GM12878 (cell line): ENCODE measurements around the gene LRRC45. TPM values are rescaled to one million over a fixed set of nuclear protein-coding genes. Genes with fewer than 3 reads are reported as not detected.

Experiments
- ATAC-seq: fragments of 200-7000 bp; cut with Tn5 transposase; 3 replicates; pipeline ENCODE4 v1.9.1; 2020; ENCODE audit warnings: mild to moderate bottlenecking, moderate library complexity
- BruUV-seq: library from RNA; stranded (reverse); fragments of 400-500 nt; replicated peaks from 2 replicates; lab custom pipeline; 2021; lab: Mats Ljungman, UMichigan
- CTCF ChIA-PET: fragments of 300-600 bp; sonication (Branson Sonifier 250); formaldehyde crosslinking; extraction: SDS; loops from one replicate; lab custom pipeline; 2021; ENCODE audit warnings: inconsistent platforms; lab: Yijun Ruan, JAX
- POLR2A ChIA-PET: fragments of 350-600 bp; formaldehyde crosslinking; extraction: SDS; loops from one replicate; lab custom pipeline; 2021; ENCODE audit warnings: inconsistent platforms; lab: Charles Lee
- RAD21 ChIA-PET: fragments of 300-600 bp; sonication (Branson Sonifier 250); formaldehyde crosslinking; loops from one replicate; lab custom pipeline; 2023; ENCODE audit warnings: antibody characterized with exemption; ENCODE audit not compliant: unreplicated experiment; lab: Charles Lee
- SMC1A ChIA-PET: fragments of 300-600 bp; sonication (Branson Sonifier 250); formaldehyde crosslinking; loops from one replicate; lab custom pipeline; 2023; ENCODE audit not compliant: unreplicated experiment, uncharacterized antibody; lab: Charles Lee
- DNase-seq: peaks from one replicate; pipeline ENCODE4 v3.0.0-alpha.2; 2011; ENCODE audit warnings: low read depth, low spot score
- FAIRE-seq: peaks from 3 replicates; lab custom pipeline; 2011; peaks lifted over from hg19 to GRCh38; lab: Jason Lieb, UNC
- H2AFZ ChIP-seq: 2 replicates; pipeline ENCODE4 v1.6.0; 2011; ENCODE audit warnings: low read depth, low read length, control low read depth; ENCODE audit not compliant: control insufficient read depth
- H3K27ac ChIP-seq: 2 replicates; pipeline ENCODE4 v1.5.1; 2011; ENCODE audit warnings: control low read depth; ENCODE audit not compliant: control insufficient read depth, insufficient read depth
- H3K27me3 ChIP-seq, 2 experiments: replicated peaks in 1 of 2; 2 replicates each; pipeline versions ENCODE4 v1.6.0 to v1.6.1; 2011; ENCODE audit warnings: low read length in 1 of 2; ENCODE audit not compliant: control insufficient read depth in 2 of 2, insufficient read depth in 2 of 2
- H3K36me3 ChIP-seq, 2 experiments: 2 replicates each; pipeline ENCODE4 v1.5.1; 2011; ENCODE audit warnings: low read length in 1 of 2; ENCODE audit not compliant: control insufficient read depth in 2 of 2, insufficient read depth in 2 of 2
- H3K4me1 ChIP-seq: 2 replicates; pipeline ENCODE4 v1.6.1; 2011; ENCODE audit warnings: mild to moderate bottlenecking, low read length, moderate library complexity, mixed read lengths; ENCODE audit not compliant: control insufficient read depth, insufficient read depth
- H3K4me2 ChIP-seq: 2 replicates; pipeline ENCODE4 v1.6.0; 2011; ENCODE audit warnings: control low read depth; ENCODE audit not compliant: control insufficient read depth, insufficient read depth
- H3K4me3 ChIP-seq: fragments of 200-600 bp; sonication (generic); 2 replicates; pipeline ENCODE4 v1.5.1; 2016
- H3K79me2 ChIP-seq: 2 replicates; pipeline ENCODE4 v1.6.0; 2011; ENCODE audit warnings: low read length; ENCODE audit not compliant: control insufficient read depth, insufficient read depth
- H3K9ac ChIP-seq: 2 replicates; pipeline ENCODE4 v1.8.0; 2011; ENCODE audit warnings: low read length, control low read depth, mixed read lengths; ENCODE audit not compliant: control insufficient read depth, insufficient read depth
- H3K9me3 ChIP-seq: replicated peaks from 3 replicates; pipeline ENCODE4 v1.5.1; 2011; ENCODE audit warnings: mild to moderate bottlenecking, low read length; ENCODE audit not compliant: control insufficient read depth, insufficient read depth
- H4K20me1 ChIP-seq: 2 replicates; pipeline ENCODE4 v1.6.0; 2011; ENCODE audit not compliant: control insufficient read depth, insufficient read depth
- WGBS: methylation state at CpG from one replicate; pipeline ENCODE4 v1.1.6; 2016; ENCODE audit warnings: low lambda C conversion rate; ENCODE audit not compliant: insufficient replicate concordance, insufficient coverage; ENCODE audit errors: missing lambda C conversion rate; 5-methylcytosine and 5-hydroxymethylcytosine counted together
- in situ Hi-C: fragments of 300-500 bp; cut with MboI; formaldehyde crosslinking; loops from 9 replicates; pipeline ENCODE4 v1.14.3; 2018; ENCODE audit warnings: mixed read lengths
- intact Hi-C: fragments of 100-400 bp; cut with micrococcal nuclease; formaldehyde crosslinking; loops from one replicate; pipeline ENCODE4 v1.14.2; 2022; ENCODE audit not compliant: unreplicated experiment
- polyA plus RNA-seq, 11 experiments: library from polyadenylated mRNA; depleted of rRNA in 4 of 11; unstranded in 6 of 11; stranded (reverse) in 5 of 11; fragments of >200 nt; fragmentation: Nextera tagmentation in 4 of 11; fragmentation: Illumina TruSeq in 1 of 11; extraction: Ambion mirVana in 4 of 11; extraction: Trizol in 1 of 11; gene quantifications; 1 replicate in 1 of 11; 2 replicates in 10 of 11; pipeline versions ENCODE4 v1.2.1 to v1.2.3, GENCODE V29; 2011 to 2016; ENCODE audit warnings: inconsistent platforms in 2 of 11, missing spikeins in 2 of 11, low read depth in 1 of 11
- total RNA-seq, 4 experiments: library from RNA; depleted of rRNA in 3 of 4; stranded (reverse); fragments of >200 nt in 3 of 4; fragmentation: Illumina TruSeq in 1 of 4; extraction: Trizol in 1 of 4; gene quantifications; 2 replicates each; pipeline versions ENCODE4 v1.2.1 to v1.2.3, GENCODE V29; 2013 to 2021
- TF ChIP-seq, protein P1 (sequence below): fragments of 150-350 bp; IDR thresholded peaks from 2 replicates; pipeline ENCODE4 v1.6.1; 2016; ENCODE audit warnings: low read depth, low read length

The LRRC45 gene
- total and polyA plus RNA-seq, 10 of the 15 experiments (the other 5 are each of a cell fraction or from before 2014, with no cell fraction given), result 0.03 to 27.7 (median 10.4) TPM

DNA sequence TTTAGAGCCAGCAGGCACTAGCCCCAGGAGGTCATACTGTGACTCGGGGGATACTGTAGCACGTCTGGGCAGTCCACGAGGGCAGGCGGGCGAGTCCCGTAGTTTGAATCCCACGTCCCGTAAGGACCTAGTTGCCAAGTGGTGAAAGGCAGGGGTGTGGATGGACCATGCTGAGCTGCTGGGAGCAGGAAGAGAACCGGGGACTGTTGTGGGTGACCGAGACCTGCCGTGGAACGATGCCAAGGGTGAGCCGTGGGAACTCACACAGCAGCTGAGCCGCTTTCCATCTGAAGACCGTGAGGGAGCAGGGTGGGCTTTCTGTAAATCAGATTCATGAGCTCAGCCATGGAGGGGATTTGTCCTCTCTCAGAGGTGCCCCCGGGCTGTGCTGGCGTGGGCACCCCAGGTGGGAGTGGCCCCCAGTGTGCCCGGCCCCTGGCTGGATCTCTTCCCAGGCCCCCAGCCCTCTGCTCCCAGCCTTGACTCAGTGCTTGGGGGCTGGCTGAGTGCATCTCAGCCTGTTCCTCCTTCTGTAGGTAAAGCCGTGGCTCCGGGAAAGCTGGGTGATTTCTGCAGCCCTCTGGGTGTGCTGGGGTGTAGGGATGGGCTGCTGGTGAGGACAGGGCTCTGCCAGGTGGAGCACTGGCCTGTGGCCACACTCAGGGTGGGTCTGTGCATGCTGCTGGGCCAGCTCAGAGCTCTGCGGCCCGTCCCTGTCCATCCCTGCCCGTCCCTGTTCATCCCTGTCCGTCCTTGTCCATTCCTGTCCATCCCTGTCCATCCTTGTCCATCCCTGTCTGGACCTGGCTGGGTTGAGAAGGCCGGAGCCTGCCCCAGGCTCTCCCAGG, 32.0 kb upstream of the LRRC45 start:
- DNase-seq (no peak), ATAC-seq (no peak), FAIRE-seq (no peak)
- Histone ChIP-seq H3K9ac (no peak overlapping the region), H2AFZ (no peak overlapping the region), H3K9me3 (no peaks in the 10 kb centered on the region), H3K27me3 (no peaks in the 10 kb centered on the region), H3K79me2 (no peaks in the 10 kb centered on the region), H4K20me1 (no peaks in the 10 kb centered on the region), H3K27ac (no peak overlapping the region), H3K4me2 (no peak overlapping the region), H3K36me3 (no peaks in the 10 kb centered on the region; a peak in 2 of 4 replicates), H3K4me3 (no peak overlapping the region), H3K4me1 (no peaks in the 10 kb centered on the region)
- ChIA-PET RAD21 (no interaction called here), CTCF (no interaction called here), SMC1A (no interaction called here), POLR2A (no interaction called here)
- intact Hi-C loops, result no loop called here
- WGBS, result 88% methylated on average over 25 of the region's 25 CpGs
- in situ Hi-C loops, result no loop called here
- TF ChIP-seq, protein P1, sequence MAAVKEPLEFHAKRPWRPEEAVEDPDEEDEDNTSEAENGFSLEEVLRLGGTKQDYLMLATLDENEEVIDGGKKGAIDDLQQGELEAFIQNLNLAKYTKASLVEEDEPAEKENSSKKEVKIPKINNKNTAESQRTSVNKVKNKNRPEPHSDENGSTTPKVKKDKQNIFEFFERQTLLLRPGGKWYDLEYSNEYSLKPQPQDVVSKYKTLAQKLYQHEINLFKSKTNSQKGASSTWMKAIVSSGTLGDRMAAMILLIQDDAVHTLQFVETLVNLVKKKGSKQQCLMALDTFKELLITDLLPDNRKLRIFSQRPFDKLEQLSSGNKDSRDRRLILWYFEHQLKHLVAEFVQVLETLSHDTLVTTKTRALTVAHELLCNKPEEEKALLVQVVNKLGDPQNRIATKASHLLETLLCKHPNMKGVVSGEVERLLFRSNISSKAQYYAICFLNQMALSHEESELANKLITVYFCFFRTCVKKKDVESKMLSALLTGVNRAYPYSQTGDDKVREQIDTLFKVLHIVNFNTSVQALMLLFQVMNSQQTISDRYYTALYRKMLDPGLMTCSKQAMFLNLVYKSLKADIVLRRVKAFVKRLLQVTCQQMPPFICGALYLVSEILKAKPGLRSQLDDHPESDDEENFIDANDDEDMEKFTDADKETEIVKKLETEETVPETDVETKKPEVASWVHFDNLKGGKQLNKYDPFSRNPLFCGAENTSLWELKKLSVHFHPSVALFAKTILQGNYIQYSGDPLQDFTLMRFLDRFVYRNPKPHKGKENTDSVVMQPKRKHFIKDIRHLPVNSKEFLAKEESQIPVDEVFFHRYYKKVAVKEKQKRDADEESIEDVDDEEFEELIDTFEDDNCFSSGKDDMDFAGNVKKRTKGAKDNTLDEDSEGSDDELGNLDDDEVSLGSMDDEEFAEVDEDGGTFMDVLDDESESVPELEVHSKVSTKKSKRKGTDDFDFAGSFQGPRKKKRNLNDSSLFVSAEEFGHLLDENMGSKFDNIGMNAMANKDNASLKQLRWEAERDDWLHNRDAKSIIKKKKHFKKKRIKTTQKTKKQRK, result no peak
- BruUV-seq, result no TSS peak
